Adrenal gland (tissue), 5 donors: Measurements from ENCODE around the gene CHKA.

Experiments
- POLR2A ChIP-seq, 2 donors: fragments of 450-650 bp; IDR thresholded peaks; one replicate each; pipeline ENCODE4 v1.6.1; 2017; ENCODE audit warnings: antibody characterized with exemption in 2 of 2, mild to moderate bottlenecking in 2 of 2, moderate library complexity in 1 of 2
- TF ChIP-seq, protein P1 (sequence below), 6 experiments: fragments of 450-650 bp in 4 of 6; fragments of 200-600 bp in 2 of 6; sonication (generic) in 1 of 6; IDR thresholded peaks; 1 replicate in 5 of 6; 2 replicates in 1 of 6; pipeline versions ENCODE4 v1.5.1 to v1.8.0; 2016 to 2021; ENCODE audit warnings: antibody characterized with exemption in 6 of 6, mild to moderate bottlenecking in 2 of 6, moderate library complexity in 1 of 6
- donor health status: DM: no; HTN: no; CAD: no.

DNA sequence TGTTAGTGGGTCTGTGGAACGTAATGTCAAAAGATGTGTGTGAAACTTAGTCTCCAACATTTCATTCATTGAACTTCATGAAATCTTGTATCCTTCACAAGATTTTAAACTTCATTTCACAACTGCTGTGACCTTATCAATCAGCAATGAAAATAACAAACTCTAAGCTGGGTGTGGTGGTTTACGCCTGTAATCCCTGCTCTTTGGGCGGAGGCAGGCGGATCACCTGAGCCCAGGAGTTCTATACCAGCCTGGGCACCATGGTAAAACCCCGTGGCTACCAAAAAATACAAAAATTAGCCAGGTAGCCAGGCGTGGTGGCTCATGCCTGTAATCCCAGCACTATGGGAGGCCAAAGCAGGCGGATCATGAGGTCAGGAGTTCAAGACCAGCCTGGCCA is 5.1 kb downstream of the CHKA start:
- TF ChIP-seq POLR2A (IDR thresholded peaks at IDR 0.05) = no peak
- TF ChIP-seq, protein P1, sequence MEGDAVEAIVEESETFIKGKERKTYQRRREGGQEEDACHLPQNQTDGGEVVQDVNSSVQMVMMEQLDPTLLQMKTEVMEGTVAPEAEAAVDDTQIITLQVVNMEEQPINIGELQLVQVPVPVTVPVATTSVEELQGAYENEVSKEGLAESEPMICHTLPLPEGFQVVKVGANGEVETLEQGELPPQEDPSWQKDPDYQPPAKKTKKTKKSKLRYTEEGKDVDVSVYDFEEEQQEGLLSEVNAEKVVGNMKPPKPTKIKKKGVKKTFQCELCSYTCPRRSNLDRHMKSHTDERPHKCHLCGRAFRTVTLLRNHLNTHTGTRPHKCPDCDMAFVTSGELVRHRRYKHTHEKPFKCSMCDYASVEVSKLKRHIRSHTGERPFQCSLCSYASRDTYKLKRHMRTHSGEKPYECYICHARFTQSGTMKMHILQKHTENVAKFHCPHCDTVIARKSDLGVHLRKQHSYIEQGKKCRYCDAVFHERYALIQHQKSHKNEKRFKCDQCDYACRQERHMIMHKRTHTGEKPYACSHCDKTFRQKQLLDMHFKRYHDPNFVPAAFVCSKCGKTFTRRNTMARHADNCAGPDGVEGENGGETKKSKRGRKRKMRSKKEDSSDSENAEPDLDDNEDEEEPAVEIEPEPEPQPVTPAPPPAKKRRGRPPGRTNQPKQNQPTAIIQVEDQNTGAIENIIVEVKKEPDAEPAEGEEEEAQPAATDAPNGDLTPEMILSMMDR (IDR thresholded peaks at IDR 0.05) = no peak
